Endothelial cell of umbilical vein (primary cell): ENCODE results near the gene ATP6V1A. TPM values are rescaled to one million over a fixed set of nuclear protein-coding genes. Genes with fewer than 3 reads are reported as not detected.
A peak's percentile ranks its signal among the peaks of the same experiment; 100 is the strongest.

ENCODE experiments used
- BruUV-seq: library from RNA; stranded (reverse); fragments of 400-500 nt; replicated peaks from 2 replicates; lab custom pipeline; 2021; lab: Mats Ljungman, UMichigan
- CTCF ChIA-PET: fragments of 300-600, 350-600 bp; sonication (Branson Sonifier 250); formaldehyde crosslinking; loops from one replicate; lab custom pipeline; 2021; ENCODE audit warnings: antibody characterized with exemption, inconsistent platforms; lab: Charles Lee
- POLR2A ChIA-PET: fragments of 300-600, 350-600 bp; sonication (Branson Sonifier 250); formaldehyde crosslinking; loops from one replicate; lab custom pipeline; 2021; ENCODE audit warnings: antibody characterized with exemption, inconsistent platforms; lab: Charles Lee
- DNase-seq: peaks from one replicate; pipeline ENCODE4 v3.0.0-alpha.2; 2011; ENCODE audit warnings: low read depth, low spot score
- FAIRE-seq: peaks from 2 replicates; lab custom pipeline; 2011; peaks lifted over from hg19 to GRCh38; lab: Jason Lieb, UNC
- H2AFZ ChIP-seq: 2 replicates; pipeline ENCODE4 v1.6.0; 2012; ENCODE audit warnings: low read depth, low read length, control low read depth, inconsistent platforms
- H3K27ac ChIP-seq: 2 replicates; pipeline ENCODE4 v1.5.1; 2011; ENCODE audit warnings: low read depth, mild to moderate bottlenecking, control low read depth, low read length, moderate library complexity; ENCODE audit not compliant: insufficient read depth
- H3K27me3 ChIP-seq, 2 experiments: 2 replicates each; pipeline versions ENCODE4 v1.6.0 to v1.6.1; 2011; ENCODE audit warnings: low read length in 2 of 2, mixed read lengths in 1 of 2; ENCODE audit not compliant: control insufficient read depth in 2 of 2, insufficient read depth in 2 of 2
- H3K36me3 ChIP-seq, 2 experiments: 2 replicates in 1 of 2; 3 replicates in 1 of 2; pipeline ENCODE4 v1.5.1; 2011; ENCODE audit warnings: low read length in 2 of 2, mild to moderate bottlenecking in 1 of 2, moderate library complexity in 1 of 2; ENCODE audit not compliant: control insufficient read depth in 2 of 2, insufficient read depth in 2 of 2; ENCODE audit errors: extremely low read depth in 1 of 2
- H3K4me1 ChIP-seq: 3 replicates; pipeline ENCODE4 v1.5.1; 2011; ENCODE audit warnings: mild to moderate bottlenecking, low read length; ENCODE audit not compliant: control insufficient read depth, insufficient read depth; ENCODE audit errors: extremely low read depth
- H3K4me2 ChIP-seq: 2 replicates; pipeline ENCODE4 v1.6.1; 2011; ENCODE audit warnings: low read length, control low read depth, mixed read lengths; ENCODE audit not compliant: insufficient read depth
- H3K4me3 ChIP-seq, 3 experiments: fragments of 200-600 bp in 1 of 3; sonication (generic), shearing (Covaris generic) in 1 of 3; replicated peaks in 1 of 3; 2 replicates each; pipeline ENCODE4 v1.5.1; 2011 to 2016; ENCODE audit warnings: control low read depth in 3 of 3, low read length in 3 of 3, mild to moderate bottlenecking in 2 of 3, inconsistent platforms in 1 of 3, low read depth in 1 of 3, moderate library complexity in 1 of 3; ENCODE audit not compliant: insufficient read depth in 1 of 3
- H3K79me2 ChIP-seq: 2 replicates; pipeline ENCODE4 v1.6.0; 2012; ENCODE audit warnings: low read length, inconsistent platforms; ENCODE audit not compliant: control insufficient read depth, insufficient read depth
- H3K9ac ChIP-seq: replicated peaks from 2 replicates; pipeline ENCODE3; 2011; ENCODE audit warnings: low read length, control low read depth; ENCODE audit not compliant: insufficient read depth; ENCODE audit errors: extremely low read depth
- H3K9me1 ChIP-seq: replicated peaks from 3 replicates; pipeline ENCODE4 v1.6.0; 2011; ENCODE audit warnings: mild to moderate bottlenecking, low read length; ENCODE audit not compliant: control insufficient read depth, insufficient read depth; ENCODE audit errors: extremely low read depth
- H3K9me3 ChIP-seq: replicated peaks from 2 replicates; pipeline ENCODE4 v1.5.1; 2012; ENCODE audit warnings: low read length, inconsistent platforms; ENCODE audit not compliant: control insufficient read depth, insufficient read depth
- H4K20me1 ChIP-seq: replicated peaks from 2 replicates; pipeline ENCODE3; 2011; ENCODE audit warnings: mild to moderate bottlenecking, low read length; ENCODE audit not compliant: control insufficient read depth, insufficient read depth; ENCODE audit errors: extremely low read depth
- EZH2 ChIP-seq: IDR thresholded peaks from 2 replicates; pipeline ENCODE4 v1.6.1; 2012; ENCODE audit warnings: borderline replicate concordance, low read depth, mild to moderate bottlenecking, moderate library complexity, low read length, inconsistent platforms; ENCODE audit not compliant: severe bottlenecking
- FOS ChIP-seq: IDR thresholded peaks from 2 replicates; pipeline ENCODE4 v1.6.1; 2011; ENCODE audit warnings: mild to moderate bottlenecking, low read length, moderate library complexity, borderline replicate concordance; ENCODE audit not compliant: insufficient read depth
- GATA2 ChIP-seq: IDR thresholded peaks from 2 replicates; pipeline ENCODE4 v1.7.0; 2011; ENCODE audit warnings: low read depth, mild to moderate bottlenecking, moderate library complexity, mixed read lengths, low read length; ENCODE audit not compliant: insufficient read length, insufficient read depth
- JUN ChIP-seq: IDR thresholded peaks from 2 replicates; pipeline ENCODE4 v1.6.1; 2011; ENCODE audit warnings: borderline replicate concordance, low read depth; ENCODE audit not compliant: insufficient read length, insufficient read depth
- MYC ChIP-seq: IDR thresholded peaks from one replicate; pipeline ENCODE4 v1.6.1; 2011; ENCODE audit warnings: mild to moderate bottlenecking, low read depth, low read length
- POLR2A ChIP-seq: IDR thresholded peaks from 2 replicates; pipeline ENCODE4 v1.6.1; 2012; ENCODE audit warnings: low read depth, mild to moderate bottlenecking, control low read depth, low read length
- POLR2AphosphoS5 ChIP-seq: IDR thresholded peaks from 2 replicates; pipeline ENCODE4 v1.6.1; 2012; ENCODE audit warnings: low read depth, mild to moderate bottlenecking, control low read depth, low read length, moderate library complexity; ENCODE audit not compliant: insufficient read depth
- dilution Hi-C: fragments of 300-500 bp; cut with MboI; formaldehyde crosslinking; loops from one replicate; pipeline ENCODE4 v1.15.0; 2019; ENCODE audit warnings: low sequenced_read_pairs; ENCODE audit not compliant: extremely low pct_ligation_motif_present
- intact Hi-C: fragments of 100-400 bp; cut with micrococcal nuclease; formaldehyde crosslinking; loops from one replicate; pipeline ENCODE4 v1.10.0; 2022
- polyA plus RNA-seq, 4 experiments: library from polyadenylated mRNA; depleted of rRNA in 3 of 4; stranded (reverse) in 3 of 4; unstranded in 1 of 4; fragments of >200 nt; gene quantifications; 2 replicates each; pipeline versions ENCODE4 v1.2.1 to v1.2.3, GENCODE V29; 2011 to 2012; ENCODE audit warnings: missing spikeins in 1 of 4
- total RNA-seq: library from RNA; stranded (reverse); gene quantifications from 2 replicates; pipeline ENCODE4 v1.2.3, GENCODE V29; 2021
- TF ChIP-seq, protein P1 (sequence below), 2 donors: IDR thresholded peaks; 1 replicate in 1 of 2; 2 replicates in 1 of 2; pipeline ENCODE4 v1.5.1; 2011; ENCODE audit warnings: low read length in 2 of 2, mild to moderate bottlenecking in 2 of 2, moderate library complexity in 2 of 2, control low read depth in 1 of 2, inconsistent platforms in 1 of 2, low read depth in 1 of 2; ENCODE audit not compliant: insufficient read depth in 1 of 2; ENCODE audit errors: extremely low read depth in 1 of 2
- TF ChIP-seq, protein P2 (sequence below): IDR thresholded peaks from 2 replicates; pipeline ENCODE4 v1.6.1; 2011; ENCODE audit not compliant: insufficient read depth, insufficient read length

ATP6V1A gene
- total and polyA plus RNA-seq, 2 donors (not counting 3 experiments of a cell fraction or from before 2014, with no cell fraction given), result 20.9 to 96.9 TPM

DNA sequence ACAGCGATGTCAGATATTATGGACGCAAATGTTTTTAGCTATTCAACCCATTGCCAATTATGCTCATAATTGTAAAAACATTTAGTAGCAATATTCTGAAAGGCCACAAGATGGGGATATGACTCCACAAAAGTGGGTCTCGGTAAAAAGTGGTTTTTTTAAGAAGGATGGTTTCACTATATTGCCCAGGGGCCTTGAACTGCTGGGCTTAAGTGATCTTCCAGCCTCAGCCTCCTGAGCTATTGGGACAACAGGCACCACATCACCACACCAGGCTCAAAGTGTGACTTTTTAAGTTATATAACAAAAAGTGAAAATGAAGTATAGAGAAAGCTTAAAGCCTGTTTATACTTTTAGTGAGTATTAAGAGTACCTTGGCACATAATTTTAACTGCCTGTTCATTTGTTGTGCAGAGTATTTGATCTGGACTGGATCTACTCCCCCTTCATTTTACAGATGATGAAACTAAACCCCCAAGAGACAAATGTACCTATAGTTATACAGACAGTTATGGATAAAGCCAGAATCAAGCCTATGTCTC, 10.2 kb upstream of the ATP6V1A start:
- ChIA-PET CTCF (interaction anchor here (0.6 to 8.0 kb wide), 56 partner anchors 9 to 686 kb away, joined by 3 to 111 read pairs (median 4); partner anchors contain the start of genes ATP6V1A, CCDC191, DRD3 and GRAMD1C), POLR2A (interaction anchor here (0.7 kb wide), 1 partner anchor 335 kb away, joined by 4 read pairs; no protein-coding TSS in a partner anchor)
- dilution Hi-C loops (no loop called here), intact Hi-C loops (loop anchor here (1.0 to 10.0 kb wide), 8 partner anchors 9 to 678 kb away; partner anchors contain the start of genes CCDC191, GRAMD1C, QTRT2 and ZDHHC23)
- Histone ChIP-seq H3K9me1 (no peaks in the 10 kb centered on the region), H3K4me1 (peaks cover 10% of the 10 kb centered on the region), H3K27me3 (no peaks in the 10 kb centered on the region), H4K20me1 (peaks cover 6% of the 10 kb centered on the region), H3K9me3 (no peaks in the 10 kb centered on the region), H3K4me3 (no peak overlapping the region), H3K9ac (no peak overlapping the region), H3K36me3 (no peaks in the 10 kb centered on the region), H3K27ac (no peak overlapping the region), H3K4me2 (peak overlapping the region; percentile 8), H3K79me2 (peaks cover 100% of the 10 kb centered on the region), H2AFZ (no peak overlapping the region)
- no TSS peak for BruUV-seq
- peak; percentile 55 for FAIRE-seq
- peak; percentile 79 for DNase-seq
- no peak for TF ChIP-seq JUN
- peak; percentile 13 for TF ChIP-seq POLR2AphosphoS5
- TF ChIP-seq MYC, result no peak
- TF ChIP-seq, protein P1, sequence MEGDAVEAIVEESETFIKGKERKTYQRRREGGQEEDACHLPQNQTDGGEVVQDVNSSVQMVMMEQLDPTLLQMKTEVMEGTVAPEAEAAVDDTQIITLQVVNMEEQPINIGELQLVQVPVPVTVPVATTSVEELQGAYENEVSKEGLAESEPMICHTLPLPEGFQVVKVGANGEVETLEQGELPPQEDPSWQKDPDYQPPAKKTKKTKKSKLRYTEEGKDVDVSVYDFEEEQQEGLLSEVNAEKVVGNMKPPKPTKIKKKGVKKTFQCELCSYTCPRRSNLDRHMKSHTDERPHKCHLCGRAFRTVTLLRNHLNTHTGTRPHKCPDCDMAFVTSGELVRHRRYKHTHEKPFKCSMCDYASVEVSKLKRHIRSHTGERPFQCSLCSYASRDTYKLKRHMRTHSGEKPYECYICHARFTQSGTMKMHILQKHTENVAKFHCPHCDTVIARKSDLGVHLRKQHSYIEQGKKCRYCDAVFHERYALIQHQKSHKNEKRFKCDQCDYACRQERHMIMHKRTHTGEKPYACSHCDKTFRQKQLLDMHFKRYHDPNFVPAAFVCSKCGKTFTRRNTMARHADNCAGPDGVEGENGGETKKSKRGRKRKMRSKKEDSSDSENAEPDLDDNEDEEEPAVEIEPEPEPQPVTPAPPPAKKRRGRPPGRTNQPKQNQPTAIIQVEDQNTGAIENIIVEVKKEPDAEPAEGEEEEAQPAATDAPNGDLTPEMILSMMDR (IDR thresholded peaks at IDR 0.05; ENCODE audit: extremely low read depth in 1 of 2, insufficient read depth in 1 of 2, low read depth in 1 of 2, low read length in 2 of 2), result peak; percentile 28 to 47
- TF ChIP-seq, protein P2, sequence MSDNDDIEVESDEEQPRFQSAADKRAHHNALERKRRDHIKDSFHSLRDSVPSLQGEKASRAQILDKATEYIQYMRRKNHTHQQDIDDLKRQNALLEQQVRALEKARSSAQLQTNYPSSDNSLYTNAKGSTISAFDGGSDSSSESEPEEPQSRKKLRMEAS, result no peak
- no peak for TF ChIP-seq EZH2
- no peak for TF ChIP-seq POLR2A
- no peak for TF ChIP-seq FOS
- no peak for TF ChIP-seq GATA2
